ENCODE measurements around the gene ACAN.

DNA sequence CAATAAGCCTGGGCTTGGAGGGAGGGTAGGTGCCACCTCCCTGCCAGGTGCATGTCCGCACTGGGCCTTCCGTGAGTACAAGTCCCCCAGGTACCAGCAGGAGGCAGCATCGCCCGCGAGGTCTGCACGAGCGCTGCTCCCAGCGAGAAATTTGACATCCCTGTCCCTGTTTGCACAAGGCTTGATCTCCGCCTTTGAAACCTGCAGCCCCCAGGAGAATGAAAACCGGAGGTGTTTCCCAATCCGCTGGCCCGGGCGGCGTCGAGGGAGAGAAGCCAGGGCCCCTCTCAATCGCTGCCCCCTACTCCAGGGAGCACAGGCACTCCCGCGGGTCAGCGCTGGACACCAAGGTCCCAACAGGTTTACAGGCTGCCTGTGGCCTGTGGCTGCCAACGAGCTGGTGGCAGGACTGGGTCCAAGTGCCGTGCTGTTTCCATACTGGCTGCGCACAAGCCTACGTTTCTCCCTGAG lies 91.1 kb downstream of the ACAN start:
- TF ChIP-seq, protein P1, sequence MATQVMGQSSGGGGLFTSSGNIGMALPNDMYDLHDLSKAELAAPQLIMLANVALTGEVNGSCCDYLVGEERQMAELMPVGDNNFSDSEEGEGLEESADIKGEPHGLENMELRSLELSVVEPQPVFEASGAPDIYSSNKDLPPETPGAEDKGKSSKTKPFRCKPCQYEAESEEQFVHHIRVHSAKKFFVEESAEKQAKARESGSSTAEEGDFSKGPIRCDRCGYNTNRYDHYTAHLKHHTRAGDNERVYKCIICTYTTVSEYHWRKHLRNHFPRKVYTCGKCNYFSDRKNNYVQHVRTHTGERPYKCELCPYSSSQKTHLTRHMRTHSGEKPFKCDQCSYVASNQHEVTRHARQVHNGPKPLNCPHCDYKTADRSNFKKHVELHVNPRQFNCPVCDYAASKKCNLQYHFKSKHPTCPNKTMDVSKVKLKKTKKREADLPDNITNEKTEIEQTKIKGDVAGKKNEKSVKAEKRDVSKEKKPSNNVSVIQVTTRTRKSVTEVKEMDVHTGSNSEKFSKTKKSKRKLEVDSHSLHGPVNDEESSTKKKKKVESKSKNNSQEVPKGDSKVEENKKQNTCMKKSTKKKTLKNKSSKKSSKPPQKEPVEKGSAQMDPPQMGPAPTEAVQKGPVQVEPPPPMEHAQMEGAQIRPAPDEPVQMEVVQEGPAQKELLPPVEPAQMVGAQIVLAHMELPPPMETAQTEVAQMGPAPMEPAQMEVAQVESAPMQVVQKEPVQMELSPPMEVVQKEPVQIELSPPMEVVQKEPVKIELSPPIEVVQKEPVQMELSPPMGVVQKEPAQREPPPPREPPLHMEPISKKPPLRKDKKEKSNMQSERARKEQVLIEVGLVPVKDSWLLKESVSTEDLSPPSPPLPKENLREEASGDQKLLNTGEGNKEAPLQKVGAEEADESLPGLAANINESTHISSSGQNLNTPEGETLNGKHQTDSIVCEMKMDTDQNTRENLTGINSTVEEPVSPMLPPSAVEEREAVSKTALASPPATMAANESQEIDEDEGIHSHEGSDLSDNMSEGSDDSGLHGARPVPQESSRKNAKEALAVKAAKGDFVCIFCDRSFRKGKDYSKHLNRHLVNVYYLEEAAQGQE (IDR thresholded peaks at IDR 0.05; ENCODE audit: insufficient read depth in 1 of 2, low read depth in 2 of 2, low read length in 2 of 2) = no peak
- TF ChIP-seq POLR2AphosphoS5 (IDR thresholded peaks at IDR 0.05; ENCODE audit: low read depth, low read length) (no peak), SIN3A (IDR thresholded peaks at IDR 0.05; ENCODE audit: borderline replicate concordance, insufficient read depth, low read length) (no peak), FOXP2 (optimal IDR thresholded peaks at IDR 0.05; ENCODE audit: borderline replicate concordance, extremely low read depth, extremely low read length, insufficient read depth) (no peak)

Data from PFSK-1 (cell line).